Measurements from ENCODE around the gene CCBE1.

The CCBE1 gene

DNA sequence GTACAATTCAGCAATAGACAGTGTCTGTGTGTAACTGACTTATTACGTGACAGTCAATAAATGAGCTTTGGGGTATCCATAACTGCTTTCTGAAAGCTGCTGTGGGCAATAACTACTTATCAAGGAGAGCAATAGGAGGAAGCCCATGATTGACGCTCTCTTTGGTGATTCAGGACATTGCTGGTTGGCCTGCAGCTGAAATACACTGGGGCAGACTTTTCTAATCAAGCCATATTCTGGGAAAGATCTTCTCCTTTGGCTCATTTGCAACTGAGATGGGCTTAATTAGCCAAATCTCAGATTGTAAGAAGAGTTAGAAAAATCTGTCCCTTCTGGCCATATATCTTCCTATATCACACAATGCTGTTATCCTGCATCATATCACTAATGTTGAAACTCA is 24.0 kb upstream of the CCBE1 start:
- Histone ChIP-seq H3K27ac (replicated peaks) (no peak overlapping the region), H3K27me3 (ENCODE audit: insufficient read depth, poor library complexity, severe bottlenecking) (peaks cover 2% of the 10 kb centered on the region), H3K4me3 (replicated peaks; ENCODE audit: insufficient read depth, low read length) (no peak overlapping the region)
- no peak for DNase-seq (ENCODE audit: low read depth in 1 of 2, low spot score in 1 of 2)
- TF ChIP-seq, protein P1, sequence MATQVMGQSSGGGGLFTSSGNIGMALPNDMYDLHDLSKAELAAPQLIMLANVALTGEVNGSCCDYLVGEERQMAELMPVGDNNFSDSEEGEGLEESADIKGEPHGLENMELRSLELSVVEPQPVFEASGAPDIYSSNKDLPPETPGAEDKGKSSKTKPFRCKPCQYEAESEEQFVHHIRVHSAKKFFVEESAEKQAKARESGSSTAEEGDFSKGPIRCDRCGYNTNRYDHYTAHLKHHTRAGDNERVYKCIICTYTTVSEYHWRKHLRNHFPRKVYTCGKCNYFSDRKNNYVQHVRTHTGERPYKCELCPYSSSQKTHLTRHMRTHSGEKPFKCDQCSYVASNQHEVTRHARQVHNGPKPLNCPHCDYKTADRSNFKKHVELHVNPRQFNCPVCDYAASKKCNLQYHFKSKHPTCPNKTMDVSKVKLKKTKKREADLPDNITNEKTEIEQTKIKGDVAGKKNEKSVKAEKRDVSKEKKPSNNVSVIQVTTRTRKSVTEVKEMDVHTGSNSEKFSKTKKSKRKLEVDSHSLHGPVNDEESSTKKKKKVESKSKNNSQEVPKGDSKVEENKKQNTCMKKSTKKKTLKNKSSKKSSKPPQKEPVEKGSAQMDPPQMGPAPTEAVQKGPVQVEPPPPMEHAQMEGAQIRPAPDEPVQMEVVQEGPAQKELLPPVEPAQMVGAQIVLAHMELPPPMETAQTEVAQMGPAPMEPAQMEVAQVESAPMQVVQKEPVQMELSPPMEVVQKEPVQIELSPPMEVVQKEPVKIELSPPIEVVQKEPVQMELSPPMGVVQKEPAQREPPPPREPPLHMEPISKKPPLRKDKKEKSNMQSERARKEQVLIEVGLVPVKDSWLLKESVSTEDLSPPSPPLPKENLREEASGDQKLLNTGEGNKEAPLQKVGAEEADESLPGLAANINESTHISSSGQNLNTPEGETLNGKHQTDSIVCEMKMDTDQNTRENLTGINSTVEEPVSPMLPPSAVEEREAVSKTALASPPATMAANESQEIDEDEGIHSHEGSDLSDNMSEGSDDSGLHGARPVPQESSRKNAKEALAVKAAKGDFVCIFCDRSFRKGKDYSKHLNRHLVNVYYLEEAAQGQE (IDR thresholded peaks at IDR 0.05; ENCODE audit: insufficient replicate concordance, low read depth) = no peak
- TF ChIP-seq GABPA (IDR thresholded peaks at IDR 0.05; ENCODE audit: low read depth) = no peak

DNA sequence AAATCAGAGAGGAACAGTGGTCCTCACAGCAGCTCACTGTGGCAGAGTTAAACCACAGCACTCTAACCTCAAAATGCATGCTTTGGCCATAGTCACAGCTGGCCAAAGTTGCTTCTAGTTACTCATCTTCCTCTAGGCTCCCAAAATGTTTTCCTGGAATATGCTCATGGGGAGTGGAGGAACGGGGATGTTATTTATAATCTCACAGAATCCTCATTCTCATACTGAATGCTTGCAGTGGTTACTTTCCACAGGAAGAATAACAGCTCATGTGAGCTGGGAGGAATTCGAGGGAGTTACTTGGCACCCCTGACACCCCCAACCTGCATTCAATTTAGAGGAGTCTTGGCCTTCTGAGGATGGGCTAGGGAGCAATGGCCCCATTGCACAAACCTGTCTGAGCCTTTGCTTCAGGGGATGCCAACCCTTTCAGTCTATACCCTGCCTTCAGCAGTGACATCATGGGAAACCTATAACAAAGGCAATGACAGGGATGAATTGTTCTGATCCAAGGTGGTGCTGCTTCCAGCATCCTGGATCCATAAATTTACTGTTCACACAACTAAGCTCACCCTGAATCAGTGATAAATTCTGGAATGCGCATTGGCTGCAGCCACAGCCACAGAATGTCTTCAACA is 22.4 kb upstream of the CCBE1 start:
- peaks cover 2% of the 10 kb centered on the region for H3K27me3 ChIP-seq (ENCODE audit: insufficient read depth, poor library complexity, severe bottlenecking)
- no peak overlapping the region for H3K27ac ChIP-seq (replicated peaks)
- TF ChIP-seq, protein P2, sequence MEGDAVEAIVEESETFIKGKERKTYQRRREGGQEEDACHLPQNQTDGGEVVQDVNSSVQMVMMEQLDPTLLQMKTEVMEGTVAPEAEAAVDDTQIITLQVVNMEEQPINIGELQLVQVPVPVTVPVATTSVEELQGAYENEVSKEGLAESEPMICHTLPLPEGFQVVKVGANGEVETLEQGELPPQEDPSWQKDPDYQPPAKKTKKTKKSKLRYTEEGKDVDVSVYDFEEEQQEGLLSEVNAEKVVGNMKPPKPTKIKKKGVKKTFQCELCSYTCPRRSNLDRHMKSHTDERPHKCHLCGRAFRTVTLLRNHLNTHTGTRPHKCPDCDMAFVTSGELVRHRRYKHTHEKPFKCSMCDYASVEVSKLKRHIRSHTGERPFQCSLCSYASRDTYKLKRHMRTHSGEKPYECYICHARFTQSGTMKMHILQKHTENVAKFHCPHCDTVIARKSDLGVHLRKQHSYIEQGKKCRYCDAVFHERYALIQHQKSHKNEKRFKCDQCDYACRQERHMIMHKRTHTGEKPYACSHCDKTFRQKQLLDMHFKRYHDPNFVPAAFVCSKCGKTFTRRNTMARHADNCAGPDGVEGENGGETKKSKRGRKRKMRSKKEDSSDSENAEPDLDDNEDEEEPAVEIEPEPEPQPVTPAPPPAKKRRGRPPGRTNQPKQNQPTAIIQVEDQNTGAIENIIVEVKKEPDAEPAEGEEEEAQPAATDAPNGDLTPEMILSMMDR (IDR thresholded peaks at IDR 0.05; ENCODE audit: insufficient read depth, low read length) = no peak
- TF ChIP-seq GABPA (IDR thresholded peaks at IDR 0.05; ENCODE audit: low read depth) = no peak
- DNase-seq (ENCODE audit: low read depth in 1 of 2, low spot score in 1 of 2) = no peak
- H3K4me3 ChIP-seq (replicated peaks; ENCODE audit: insufficient read depth, low read length) = no peak overlapping the region

DNA sequence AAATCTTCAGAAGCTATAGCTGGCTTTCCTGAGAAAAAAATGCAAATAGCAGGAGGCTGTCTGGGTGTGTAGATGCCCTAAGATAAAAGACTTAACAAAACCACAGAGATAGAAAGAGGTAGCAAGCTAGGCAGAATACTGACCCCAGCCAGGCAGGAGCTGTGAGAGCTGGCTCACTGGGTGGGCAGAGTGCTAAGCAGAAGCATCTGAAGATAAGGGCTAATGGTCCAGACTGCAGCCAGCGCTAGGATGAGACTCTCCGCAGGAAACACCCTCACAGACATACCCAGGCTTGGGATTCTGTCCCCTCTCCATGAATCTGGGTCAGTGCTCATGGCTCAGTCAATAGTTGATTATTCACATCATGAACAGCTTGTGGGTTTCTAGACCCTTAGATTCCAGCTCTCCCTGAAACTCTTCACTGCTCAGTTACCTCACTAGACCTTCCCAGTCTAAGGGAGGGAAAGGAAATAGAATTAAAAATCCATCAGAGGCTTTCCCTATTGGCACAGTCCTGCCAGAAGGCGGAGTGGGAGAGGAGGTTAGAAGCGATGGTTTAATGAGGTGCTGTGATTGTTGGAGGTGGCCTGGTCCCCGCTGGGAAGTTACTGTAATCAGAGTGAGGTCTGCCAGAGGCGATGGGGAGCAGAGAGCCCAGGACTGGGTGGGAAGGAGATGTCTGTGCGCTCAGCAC is 21.4 kb upstream of the CCBE1 start:
- H3K27ac ChIP-seq (replicated peaks) = no peak overlapping the region
- TF ChIP-seq SPI1 (IDR thresholded peaks at IDR 0.05; ENCODE audit: borderline replicate concordance, low read depth) (no peak), GABPA (IDR thresholded peaks at IDR 0.05; ENCODE audit: low read depth) (no peak)
- TF ChIP-seq, protein P2 (IDR thresholded peaks at IDR 0.05; ENCODE audit: insufficient read depth, low read length) = no peak
- peaks cover 2% of the 10 kb centered on the region for H3K27me3 ChIP-seq (ENCODE audit: insufficient read depth, poor library complexity, severe bottlenecking)
- no peak for DNase-seq (ENCODE audit: low read depth in 1 of 2, low spot score in 1 of 2)
- no peak overlapping the region for H3K4me3 ChIP-seq (replicated peaks; ENCODE audit: insufficient read depth, low read length)

DNA sequence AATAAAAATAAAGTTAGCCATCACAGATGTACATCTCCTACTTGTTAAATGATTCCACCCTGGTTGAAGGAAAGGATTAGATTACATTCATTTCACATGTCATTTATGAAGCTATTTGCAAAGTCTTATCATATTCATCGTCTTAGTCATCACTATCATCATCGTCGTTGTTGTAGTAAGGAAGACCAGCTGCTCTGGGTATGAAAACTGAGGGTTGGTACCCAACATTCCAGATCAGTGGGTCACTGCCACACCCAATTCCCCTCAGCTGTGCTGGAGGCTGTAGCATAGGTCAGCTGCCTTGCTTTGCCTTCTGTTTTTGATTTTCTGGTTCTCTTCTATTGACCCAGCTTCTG is 20.9 kb upstream of the CCBE1 start:
- TF ChIP-seq POLR2AphosphoS5 (IDR thresholded peaks at IDR 0.05; ENCODE audit: low read depth) (no peak), SPI1 (IDR thresholded peaks at IDR 0.05; ENCODE audit: borderline replicate concordance, low read depth) (no peak), GABPA (IDR thresholded peaks at IDR 0.05; ENCODE audit: low read depth) (no peak)
- TF ChIP-seq, protein P2 (IDR thresholded peaks at IDR 0.05; ENCODE audit: insufficient read depth, low read length) = no peak
- TF ChIP-seq, protein P1 (IDR thresholded peaks at IDR 0.05; ENCODE audit: insufficient replicate concordance, low read depth) = no peak
- H3K27ac ChIP-seq (replicated peaks) = no peak overlapping the region
- DNase-seq (ENCODE audit: low read depth in 1 of 2, low spot score in 1 of 2) = no peak
- no peak overlapping the region for H3K4me3 ChIP-seq (replicated peaks; ENCODE audit: insufficient read depth, low read length)
- H3K27me3 ChIP-seq (ENCODE audit: insufficient read depth, poor library complexity, severe bottlenecking) = peaks cover 2% of the 10 kb centered on the region

Data from HL-60 (cell line).